ENCODE data around the gene FBXO5. TPM values are rescaled to one million over a fixed set of nuclear protein-coding genes. Genes with fewer than 3 reads are reported as not detected.
A peak's percentile ranks its signal among the peaks of the same experiment; 100 is the strongest.

Gene FBXO5
- total and polyA plus RNA-seq, 9 of the 15 experiments (the other 6 are each of a cell fraction or from before 2014, with no cell fraction given): 17.8 to 89.3 (median 62.9) TPM

- TF ChIP-seq ZNF639 (CRISPR knock-in tag; conservative IDR thresholded peaks at IDR 0.05 in 1 of 2, IDR thresholded peaks at IDR 0.05 in 1 of 2) (0 out of 4 replicates have a peak, but pooled peaks of 1 of the 2 experiments have one; percentile 14), RAD51 (IDR thresholded peaks at IDR 0.05; ENCODE audit: borderline replicate concordance, low read depth) (no peak), POLR2H (tag; IDR thresholded peaks at IDR 0.05; ENCODE audit: low read depth) (0 out of 2 replicates have a peak, but pooled peaks have one; percentile 14), PML (IDR thresholded peaks at IDR 0.05; ENCODE audit: low read length) (0 out of 2 replicates have a peak, but pooled peaks have one; percentile 5), MXI1 (IDR thresholded peaks at IDR 0.05; ENCODE audit: low read depth, low read length) (0 out of 2 replicates have a peak, but pooled peaks have one; percentile 25)
- TF ChIP-seq, protein P1, sequence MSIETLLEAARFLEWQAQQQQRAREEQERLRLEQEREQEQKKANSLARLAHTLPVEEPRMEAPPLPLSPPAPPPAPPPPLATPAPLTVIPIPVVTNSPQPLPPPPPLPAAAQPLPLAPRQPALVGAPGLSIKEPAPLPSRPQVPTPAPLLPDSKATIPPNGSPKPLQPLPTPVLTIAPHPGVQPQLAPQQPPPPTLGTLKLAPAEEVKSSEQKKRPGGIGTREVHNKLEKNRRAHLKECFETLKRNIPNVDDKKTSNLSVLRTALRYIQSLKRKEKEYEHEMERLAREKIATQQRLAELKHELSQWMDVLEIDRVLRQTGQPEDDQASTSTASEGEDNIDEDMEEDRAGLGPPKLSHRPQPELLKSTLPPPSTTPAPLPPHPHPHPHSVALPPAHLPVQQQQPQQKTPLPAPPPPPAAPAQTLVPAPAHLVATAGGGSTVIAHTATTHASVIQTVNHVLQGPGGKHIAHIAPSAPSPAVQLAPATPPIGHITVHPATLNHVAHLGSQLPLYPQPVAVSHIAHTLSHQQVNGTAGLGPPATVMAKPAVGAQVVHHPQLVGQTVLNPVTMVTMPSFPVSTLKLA (conservative IDR thresholded peaks at IDR 0.05): peak in 1 of 2 experiments; percentile 33; a peak in 1 of 4 replicates
Measured at GRCh38 chr6:152981219-152981618, 1.6 kb downstream of the FBXO5 start (continued).

DNA sequence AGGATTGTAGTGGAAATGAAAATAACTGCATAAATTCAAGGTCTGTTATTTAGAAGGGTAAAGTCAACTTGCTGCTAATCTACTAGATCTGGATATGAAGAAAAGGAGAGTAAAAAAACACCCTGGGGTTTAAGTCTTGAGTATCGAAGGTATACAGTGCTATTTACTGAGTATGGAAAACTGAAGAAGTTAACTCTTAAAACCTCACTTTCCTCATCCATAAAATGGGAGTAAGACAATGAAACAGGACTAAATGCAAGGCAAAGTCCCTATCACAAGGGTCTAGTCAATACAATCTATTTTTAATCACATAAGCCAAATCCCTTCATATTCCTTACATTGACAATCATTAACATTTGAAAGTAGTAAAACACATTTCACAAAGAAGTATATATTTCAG lies 2.2 kb downstream of the FBXO5 start:
- in situ Hi-C loops (cut with MboI) (loop anchor here (25.0 kb wide), 2 partner anchors 1532 to 1568 kb away; partner anchors contain the start of gene CNKSR3), intact Hi-C loops (cut with micrococcal nuclease) (loop anchor here (5.0 to 10.0 kb wide), 3 partner anchors 1528 to 1754 kb away; partner anchors contain the start of genes RMND1, SCAF8 and ZBTB2)
- no TSS peak for BruUV-seq (replicated peaks)
- FAIRE-seq (no peak), DNase-seq (ENCODE audit: extremely low read depth in 1 of 4, low spot score in 3 of 4) (no peak), ATAC-seq (no peak)
- Histone ChIP-seq H3K27ac (ENCODE audit: extremely low read depth, low read depth, low read length) (peak overlapping the region; percentile 77), H3K79me2 (ENCODE audit: control insufficient read depth, insufficient read depth, low read length) (peaks cover 97% of the 10 kb centered on the region), H3K4me1 (replicated peaks in 1 of 2; ENCODE audit: control insufficient read depth in 2 of 2, insufficient read depth in 2 of 2, low read length in 2 of 2) (peaks cover 9 to 37% of the 10 kb centered on the region in 2 experiments), H4K20me1 (replicated peaks; ENCODE audit: control insufficient read depth, insufficient read depth, low read length) (peaks cover 29% of the 10 kb centered on the region), H3K27me3 (ENCODE audit: control insufficient read depth in 2 of 2, insufficient read depth in 2 of 2, low read length in 2 of 2) (no peaks in the 10 kb centered on the region), H3K4me3 (peak overlapping the region; percentile 99), H3K36me3 (ENCODE audit: control insufficient read depth, insufficient read depth, low read length) (peaks cover 67% of the 10 kb centered on the region), H3K9me3 (replicated peaks; ENCODE audit: control insufficient read depth, insufficient read depth, low read depth, low read length) (no peaks in the 10 kb centered on the region), H3K9me1 (ENCODE audit: control insufficient read depth, insufficient read depth, low read length) (no peaks in the 10 kb centered on the region), H3K9ac (ENCODE audit: insufficient read depth in 1 of 2, low read depth in 2 of 2, low read length in 2 of 2) (peak overlapping the region; percentile 5 to 97; a peak in 3 of 4 replicates), H3K4me2 (ENCODE audit: insufficient read depth, low read length) (peak overlapping the region; percentile 75), H2AFZ (ENCODE audit: low read depth, low read length) (no peak overlapping the region)
- POLR2A ChIA-PET: no interaction called here
- WGBS (ENCODE audit: insufficient coverage, low coverage, missing lambda C conversion rate): 0% methylated on average over 1 of the region's 1 CpG
- CTCF ChIA-PET (ENCODE audit: low intra/inter-chr PET ratio): no interaction called here
- TF ChIP-seq, protein P2, sequence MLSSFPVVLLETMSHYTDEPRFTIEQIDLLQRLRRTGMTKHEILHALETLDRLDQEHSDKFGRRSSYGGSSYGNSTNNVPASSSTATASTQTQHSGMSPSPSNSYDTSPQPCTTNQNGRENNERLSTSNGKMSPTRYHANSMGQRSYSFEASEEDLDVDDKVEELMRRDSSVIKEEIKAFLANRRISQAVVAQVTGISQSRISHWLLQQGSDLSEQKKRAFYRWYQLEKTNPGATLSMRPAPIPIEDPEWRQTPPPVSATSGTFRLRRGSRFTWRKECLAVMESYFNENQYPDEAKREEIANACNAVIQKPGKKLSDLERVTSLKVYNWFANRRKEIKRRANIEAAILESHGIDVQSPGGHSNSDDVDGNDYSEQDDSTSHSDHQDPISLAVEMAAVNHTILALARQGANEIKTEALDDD (IDR thresholded peaks at IDR 0.05): peak; percentile 26; the same call in 1 of the 2 replicates
- TF ChIP-seq RBM25 (IDR thresholded peaks at IDR 0.05; ENCODE audit: low read depth, low read length, severe bottlenecking) (peak; percentile 98), TBP (optimal IDR thresholded peaks at IDR 0.05; ENCODE audit: low read depth, low read length) (no peak), KDM1A (IDR thresholded peaks at IDR 0.05) (peak; percentile 8 to 55; a peak in 2 of 4 replicates), RBFOX2 (IDR thresholded peaks at IDR 0.05; ENCODE audit: low read depth, low read length) (peak; percentile 69), MEF2A (IDR thresholded peaks at IDR 0.05; ENCODE audit: control insufficient read depth, low read depth, low read length) (peak; percentile 33; the same call in 1 of the 2 replicates), POLR2G (IDR thresholded peaks at IDR 0.05; ENCODE audit: low read depth, low read length) (peak; percentile 37; the same call in 1 of the 2 replicates), FIP1L1 (IDR thresholded peaks at IDR 0.05; ENCODE audit: low read depth, low read length, poor library complexity, severe bottlenecking) (peak; percentile 32), CREB1 (IDR thresholded peaks at IDR 0.05) (0 out of 2 replicates have a peak, but pooled peaks have one; percentile 20), CREB1 (CRISPR knock-in tag; IDR thresholded peaks at IDR 0.05) (no peak), BCOR (IDR thresholded peaks at IDR 0.05) (peak; percentile 87), POLR2H (tag; IDR thresholded peaks at IDR 0.05; ENCODE audit: low read depth) (no peak)
